ENCODE data around the gene TCF7. TPM values are rescaled to one million over a fixed set of nuclear protein-coding genes. Genes with fewer than 3 reads are reported as not detected.

TCF7 gene
- polyA plus RNA-seq, 2 of the 4 experiments (the other 2 are of a cell fraction), result 2.8 to 10.1 TPM

GRCh38 chr5:134116789-134117761 is 2.6 kb downstream of the TCF7 start:
- no peak overlapping the region for H3K4me2 ChIP-seq
- 91% methylated on average over 12 of the region's 12 CpGs for WGBS (ENCODE audit: missing lambda C conversion rate)
- no peak for DNase-seq (ENCODE audit: low read depth in 1 of 2, low spot score in 1 of 2)
- H3K4me1 ChIP-seq, result peaks cover 4% of the 10 kb centered on the region; the same call in 1 of the 3 replicates
- ChIA-PET POLR2A (no interaction called here), CTCF (interaction anchor here (0.6 to 22.6 kb wide), 6 partner anchors 15 to 77 kb away, joined by 3 to 263 read pairs (median 7); no protein-coding TSS in a partner anchor)
- no peak for FAIRE-seq
- TF ChIP-seq FOSL2 (IDR thresholded peaks at IDR 0.05) (no peak), FOSL2 (CRISPR knock-in tag; IDR thresholded peaks at IDR 0.05) (no peak), BHLHE40 (IDR thresholded peaks at IDR 0.05; ENCODE audit: low read depth, low read length) (no peak), RAD21 (conservative IDR thresholded peaks at IDR 0.05 in 1 of 2, IDR thresholded peaks at IDR 0.05 in 1 of 2) (no peak), MYC (IDR thresholded peaks at IDR 0.05; ENCODE audit: borderline replicate concordance, low read length) (no peak), TFCP2L1 (CRISPR knock-in tag; IDR thresholded peaks at IDR 0.05) (no peak), TP53 (CRISPR knock-in tag; IDR thresholded peaks at IDR 0.05) (no peak), MAZ (IDR thresholded peaks at IDR 0.05; ENCODE audit: borderline replicate concordance, low read depth, low read length) (no peak), CBX8 (IDR thresholded peaks at IDR 0.05) (no peak), HEYL (CRISPR knock-in tag; IDR thresholded peaks at IDR 0.05) (no peak), ZFP36 (IDR thresholded peaks at IDR 0.05; ENCODE audit: borderline replicate concordance, partially characterized antibody) (no peak), ELK1 (IDR thresholded peaks at IDR 0.05; ENCODE audit: low read depth, low read length) (no peak), EP300 (IDR thresholded peaks at IDR 0.05) (no peak), GATA3 (IDR thresholded peaks at IDR 0.05; ENCODE audit: borderline replicate concordance) (no peak), EHMT2 (IDR thresholded peaks at IDR 0.05; ENCODE audit: low read depth) (no peak), NFE2L2 (conservative IDR thresholded peaks at IDR 0.05; ENCODE audit: low read length) (no peak), HOXB13 (CRISPR knock-in tag; IDR thresholded peaks at IDR 0.05; ENCODE audit: low read depth) (no peak), SREBF2 (IDR thresholded peaks at IDR 0.05) (no peak), SMC3 (IDR thresholded peaks at IDR 0.05) (no peak), MAX (IDR thresholded peaks at IDR 0.05) (no peak), ESRRA (IDR thresholded peaks at IDR 0.05; ENCODE audit: borderline replicate concordance, low read length) (no peak)
- no peak for ATAC-seq
- no peak overlapping the region for H3K4me3 ChIP-seq
- H3K27ac ChIP-seq, result no peak overlapping the region
- H3K9me3 ChIP-seq, result no peaks in the 10 kb centered on the region

- Histone ChIP-seq H3K4me2 (no peak overlapping the region), H3K4me3 (no peak overlapping the region), H3K4me1 (peaks cover 4% of the 10 kb centered on the region; the same call in 1 of the 3 replicates), H3K27ac (no peak overlapping the region), H3K9me3 (no peaks in the 10 kb centered on the region)
- no peak for FAIRE-seq
- ChIA-PET CTCF (interaction anchor here (0.9 to 22.6 kb wide), 6 partner anchors 9 to 78 kb away, joined by 3 to 263 read pairs (median 8); no protein-coding TSS in a partner anchor), POLR2A (no interaction called here)
- 78% methylated on average over 4 of the region's 4 CpGs for WGBS (ENCODE audit: missing lambda C conversion rate)
- no peak for ATAC-seq
- TF ChIP-seq PBX3 (IDR thresholded peaks at IDR 0.05) (no peak), HOXB5 (CRISPR knock-in tag; IDR thresholded peaks at IDR 0.05) (no peak), RFX5 (IDR thresholded peaks at IDR 0.05) (no peak), GATA3 (IDR thresholded peaks at IDR 0.05; ENCODE audit: borderline replicate concordance) (no peak), EHF (CRISPR knock-in tag; IDR thresholded peaks at IDR 0.05) (no peak), ZSCAN20 (CRISPR knock-in tag; IDR thresholded peaks at IDR 0.05) (no peak), TP53 (CRISPR knock-in tag; IDR thresholded peaks at IDR 0.05) (no peak), POLR2A (IDR thresholded peaks at IDR 0.05; ENCODE audit: low read length) (no peak), TFCP2L1 (CRISPR knock-in tag; IDR thresholded peaks at IDR 0.05) (no peak), ZNF302 (CRISPR knock-in tag; IDR thresholded peaks at IDR 0.05) (no peak), KDM1A (IDR thresholded peaks at IDR 0.05; ENCODE audit: low read depth) (no peak), CHD2 (IDR thresholded peaks at IDR 0.05; ENCODE audit: low read length, partially characterized antibody) (no peak), RAD21 (conservative IDR thresholded peaks at IDR 0.05 in 1 of 2, IDR thresholded peaks at IDR 0.05 in 1 of 2) (no peak), HOXB13 (CRISPR knock-in tag; IDR thresholded peaks at IDR 0.05; ENCODE audit: low read depth) (no peak), EHMT2 (IDR thresholded peaks at IDR 0.05; ENCODE audit: low read depth) (no peak), SREBF2 (IDR thresholded peaks at IDR 0.05) (no peak), NPAS2 (CRISPR knock-in tag; IDR thresholded peaks at IDR 0.05; ENCODE audit: borderline replicate concordance) (no peak), HES2 (IDR thresholded peaks at IDR 0.05) (no peak), CBX8 (IDR thresholded peaks at IDR 0.05) (no peak), CHD4 (IDR thresholded peaks at IDR 0.05; ENCODE audit: borderline replicate concordance) (no peak)
- no peak for DNase-seq (ENCODE audit: low read depth in 1 of 2, low spot score in 1 of 2)
Observed at GRCh38 chr5:134118212-134118835, 3.8 kb downstream of the TCF7 start.
